ENCODE results near the gene SPDYE6.

The SPDYE6 gene

GRCh38 chr7:102320601-102321350 is 35.5 kb downstream of the SPDYE6 start:
- H3K4me3 ChIP-seq (replicated peaks; ENCODE audit: low read depth, low read length), result no peak overlapping the region
- no peak for DNase-seq (ENCODE audit: extremely low read depth, low read depth)
- TF ChIP-seq, protein P1, sequence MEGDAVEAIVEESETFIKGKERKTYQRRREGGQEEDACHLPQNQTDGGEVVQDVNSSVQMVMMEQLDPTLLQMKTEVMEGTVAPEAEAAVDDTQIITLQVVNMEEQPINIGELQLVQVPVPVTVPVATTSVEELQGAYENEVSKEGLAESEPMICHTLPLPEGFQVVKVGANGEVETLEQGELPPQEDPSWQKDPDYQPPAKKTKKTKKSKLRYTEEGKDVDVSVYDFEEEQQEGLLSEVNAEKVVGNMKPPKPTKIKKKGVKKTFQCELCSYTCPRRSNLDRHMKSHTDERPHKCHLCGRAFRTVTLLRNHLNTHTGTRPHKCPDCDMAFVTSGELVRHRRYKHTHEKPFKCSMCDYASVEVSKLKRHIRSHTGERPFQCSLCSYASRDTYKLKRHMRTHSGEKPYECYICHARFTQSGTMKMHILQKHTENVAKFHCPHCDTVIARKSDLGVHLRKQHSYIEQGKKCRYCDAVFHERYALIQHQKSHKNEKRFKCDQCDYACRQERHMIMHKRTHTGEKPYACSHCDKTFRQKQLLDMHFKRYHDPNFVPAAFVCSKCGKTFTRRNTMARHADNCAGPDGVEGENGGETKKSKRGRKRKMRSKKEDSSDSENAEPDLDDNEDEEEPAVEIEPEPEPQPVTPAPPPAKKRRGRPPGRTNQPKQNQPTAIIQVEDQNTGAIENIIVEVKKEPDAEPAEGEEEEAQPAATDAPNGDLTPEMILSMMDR (IDR thresholded peaks at IDR 0.05; ENCODE audit: low read depth, low read length, missing control alignments), result no peak

- H3K4me3 ChIP-seq (replicated peaks; ENCODE audit: low read depth, low read length), result no peak overlapping the region
- no peak for DNase-seq (ENCODE audit: extremely low read depth, low read depth)
- TF ChIP-seq, protein P1 (IDR thresholded peaks at IDR 0.05; ENCODE audit: low read depth, low read length, missing control alignments), result no peak
Measured at GRCh38 chr7:102320181-102320580, 36.1 kb downstream of the SPDYE6 start.

GRCh38 chr7:102319671-102320070 is 36.6 kb downstream of the SPDYE6 start:
- no peak overlapping the region for H3K4me3 ChIP-seq (replicated peaks; ENCODE audit: low read depth, low read length)

DNA sequence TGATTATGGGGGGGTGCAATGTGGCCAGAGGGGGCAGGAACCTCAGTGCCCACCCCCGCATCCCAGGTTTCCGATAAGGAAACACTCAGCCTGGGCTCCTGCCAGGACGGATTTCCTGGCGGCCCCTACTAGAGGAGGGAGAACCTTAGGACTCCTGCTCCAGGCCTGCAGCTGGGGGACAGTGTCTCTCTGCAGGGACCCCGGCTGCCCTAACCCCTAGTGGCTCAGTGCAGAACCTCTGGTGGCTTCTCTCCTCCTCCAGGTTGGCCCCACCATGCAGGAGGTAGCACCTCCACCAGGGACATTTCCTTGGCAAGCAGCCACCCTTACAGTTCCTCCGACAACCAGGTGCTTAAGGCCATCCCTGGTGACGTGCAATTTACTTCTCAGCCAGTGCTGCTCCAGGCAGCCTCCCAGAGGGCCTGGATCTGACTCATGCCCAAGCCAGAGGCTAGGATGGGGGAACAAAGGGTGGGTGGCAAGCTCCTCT is 37.7 kb downstream of the SPDYE6 start:
- DNase-seq (ENCODE audit: extremely low read depth, low read depth), result no peak
- TF ChIP-seq, protein P1 (IDR thresholded peaks at IDR 0.05; ENCODE audit: low read depth, low read length, missing control alignments), result no peak
- no peak overlapping the region for H3K4me3 ChIP-seq (replicated peaks; ENCODE audit: low read depth, low read length)

More at GRCh38 chr7:102319671-102320070, 36.6 kb downstream of the SPDYE6 start:
- no peak for DNase-seq (ENCODE audit: extremely low read depth, low read depth)
- TF ChIP-seq, protein P1 (IDR thresholded peaks at IDR 0.05; ENCODE audit: low read depth, low read length, missing control alignments), result no peak

DNA sequence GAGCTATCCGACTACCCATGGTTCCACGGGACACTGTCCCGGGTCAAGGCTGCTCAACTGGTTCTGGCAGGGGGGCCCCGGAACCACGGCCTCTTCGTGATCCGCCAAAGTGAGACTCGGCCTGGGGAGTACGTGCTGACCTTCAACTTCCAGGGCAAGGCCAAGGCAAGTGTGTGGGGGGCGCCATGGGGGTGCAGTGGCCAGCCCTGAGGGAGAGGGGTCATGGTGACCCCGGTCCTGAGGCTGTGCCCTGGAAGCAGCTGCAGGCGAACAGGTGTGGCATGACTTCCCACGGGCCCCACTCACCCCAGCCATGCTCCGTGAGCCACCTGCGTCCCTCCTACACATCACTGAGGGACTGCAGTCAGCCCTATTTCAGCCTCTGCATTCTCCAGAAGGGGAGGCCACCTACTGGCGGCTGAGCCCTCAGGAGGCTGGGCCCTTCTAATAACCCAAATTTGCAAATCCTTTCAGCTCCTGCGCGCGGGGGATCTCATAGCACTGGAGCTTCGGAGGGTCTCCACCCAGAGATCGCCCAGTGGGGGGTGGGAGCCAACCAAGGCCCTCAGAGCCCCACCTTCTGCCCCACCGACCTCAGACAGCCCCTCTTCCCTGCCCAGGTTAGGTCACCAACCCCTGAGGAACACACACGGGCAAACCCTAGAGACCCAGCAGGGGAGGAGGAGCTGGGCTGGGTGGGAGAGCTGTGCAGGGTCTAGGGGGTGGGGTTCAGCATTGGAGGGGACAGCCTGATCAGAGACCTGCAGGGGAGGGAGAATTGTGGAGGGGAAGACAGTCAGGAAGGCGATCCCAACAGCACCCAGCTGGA is 38.8 kb downstream of the SPDYE6 start:
- TF ChIP-seq, protein P1 (IDR thresholded peaks at IDR 0.05; ENCODE audit: low read depth, low read length, missing control alignments), result no peak
- DNase-seq (ENCODE audit: extremely low read depth, low read depth), result no peak
- H3K4me3 ChIP-seq (replicated peaks; ENCODE audit: low read depth, low read length), result no peak overlapping the region

GRCh38 chr7:102313997-102314780 is 42.1 kb downstream of the SPDYE6 start:
- H3K4me3 ChIP-seq (replicated peaks; ENCODE audit: low read depth, low read length), result no peak overlapping the region
- TF ChIP-seq, protein P1 (IDR thresholded peaks at IDR 0.05; ENCODE audit: low read depth, low read length, missing control alignments), result no peak
- no peak for DNase-seq (ENCODE audit: extremely low read depth, low read depth)

Measured in HFF-Myc (cell line).